ENCODE results near the gene LY86. TPM values are rescaled to one million over a fixed set of nuclear protein-coding genes. Genes with fewer than 3 reads are reported as not detected.

LY86 gene
- total RNA-seq, 2 donors from 2014 or later: 0.82 to 5.2 TPM

- Histone ChIP-seq H3K36me3 (no peaks in the 10 kb centered on the region), H3K4me3 (no peak overlapping the region), H3K4me1 (peaks cover 0 to 2% of the 10 kb centered on the region in 2 donors), H3K27me3 (no peaks in the 10 kb centered on the region), H3K27ac (no peak overlapping the region), H3K9me3 (peaks cover 0 to 8% of the 10 kb centered on the region in 2 donors)
- DNase-seq (ENCODE audit: low spot score): no peak
- TF ChIP-seq CTCF (IDR thresholded peaks at IDR 0.05): no peak
These were observed 60.3 kb downstream of the LY86 start for GRCh38 chr6:6648692-6649343.

GRCh38 chr6:6649824-6650349 lies 61.4 kb downstream of the LY86 start:
- Histone ChIP-seq H3K27ac (no peak overlapping the region), H3K36me3 (no peaks in the 10 kb centered on the region), H3K9me3 (peaks cover 0 to 8% of the 10 kb centered on the region in 2 donors), H3K4me1 (peaks cover 0 to 12% of the 10 kb centered on the region in 2 donors), H3K27me3 (no peaks in the 10 kb centered on the region), H3K4me3 (no peak overlapping the region)
- no peak for DNase-seq (ENCODE audit: low spot score)
- TF ChIP-seq CTCF (IDR thresholded peaks at IDR 0.05): no peak

- H3K9me3 ChIP-seq: peaks cover 0 to 8% of the 10 kb centered on the region in 2 donors
- no peak overlapping the region for H3K27ac ChIP-seq
- peaks cover 0 to 22% of the 10 kb centered on the region in 2 donors for H3K4me1 ChIP-seq
- DNase-seq (ENCODE audit: low spot score): no peak
- no peak overlapping the region for H3K4me3 ChIP-seq
- TF ChIP-seq CTCF (IDR thresholded peaks at IDR 0.05): no peak
- H3K27me3 ChIP-seq: no peaks in the 10 kb centered on the region
- H3K36me3 ChIP-seq: no peaks in the 10 kb centered on the region
These were observed 62.3 kb downstream of the LY86 start for GRCh38 chr6:6650839-6651238.

GRCh38 chr6:6651335-6651734 lies 62.8 kb downstream of the LY86 start:
- H3K27me3 ChIP-seq: no peaks in the 10 kb centered on the region
- H3K4me3 ChIP-seq: no peak overlapping the region
- no peak overlapping the region for H3K27ac ChIP-seq
- H3K9me3 ChIP-seq: peaks cover 0 to 8% of the 10 kb centered on the region in 2 donors
- no peaks in the 10 kb centered on the region for H3K36me3 ChIP-seq
- H3K4me1 ChIP-seq: peaks cover 0 to 26% of the 10 kb centered on the region in 2 donors
- DNase-seq (ENCODE audit: low spot score): no peak
- no peak for TF ChIP-seq CTCF (IDR thresholded peaks at IDR 0.05)

- peaks cover 0 to 35% of the 10 kb centered on the region in 2 donors for H3K4me1 ChIP-seq
- no peak for DNase-seq (ENCODE audit: low spot score)
- H3K27ac ChIP-seq: no peak overlapping the region
- H3K27me3 ChIP-seq: no peaks in the 10 kb centered on the region
- no peaks in the 10 kb centered on the region for H3K36me3 ChIP-seq
- TF ChIP-seq CTCF (IDR thresholded peaks at IDR 0.05): no peak
- no peaks in the 10 kb centered on the region for H3K9me3 ChIP-seq
- H3K4me3 ChIP-seq: no peak overlapping the region
These were observed 64.4 kb downstream of the LY86 start for GRCh38 chr6:6652932-6653331.

Measured in right atrium auricular region (tissue), 2 donors.